ENCODE measurements around the gene HNRNPLL.

DNA sequence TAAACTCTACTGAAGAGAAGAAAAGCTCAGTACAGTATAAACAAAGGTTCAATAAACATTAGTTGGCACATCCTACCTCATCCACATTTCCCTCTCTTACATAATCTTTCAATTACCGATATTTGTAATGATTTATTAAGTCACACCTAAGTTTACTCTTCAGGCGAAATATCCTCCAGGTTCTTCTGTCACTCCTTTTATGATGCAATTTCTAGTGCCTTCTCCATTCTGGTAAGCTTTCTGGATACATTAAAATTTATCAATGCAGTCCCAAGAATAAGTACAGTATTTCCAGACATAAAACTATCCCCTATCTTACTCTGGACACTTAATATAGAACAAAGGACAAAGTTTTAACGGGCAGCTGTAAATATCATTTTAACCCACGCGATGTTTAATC is 5.6 kb downstream of the HNRNPLL start:
- TF ChIP-seq, protein P1, sequence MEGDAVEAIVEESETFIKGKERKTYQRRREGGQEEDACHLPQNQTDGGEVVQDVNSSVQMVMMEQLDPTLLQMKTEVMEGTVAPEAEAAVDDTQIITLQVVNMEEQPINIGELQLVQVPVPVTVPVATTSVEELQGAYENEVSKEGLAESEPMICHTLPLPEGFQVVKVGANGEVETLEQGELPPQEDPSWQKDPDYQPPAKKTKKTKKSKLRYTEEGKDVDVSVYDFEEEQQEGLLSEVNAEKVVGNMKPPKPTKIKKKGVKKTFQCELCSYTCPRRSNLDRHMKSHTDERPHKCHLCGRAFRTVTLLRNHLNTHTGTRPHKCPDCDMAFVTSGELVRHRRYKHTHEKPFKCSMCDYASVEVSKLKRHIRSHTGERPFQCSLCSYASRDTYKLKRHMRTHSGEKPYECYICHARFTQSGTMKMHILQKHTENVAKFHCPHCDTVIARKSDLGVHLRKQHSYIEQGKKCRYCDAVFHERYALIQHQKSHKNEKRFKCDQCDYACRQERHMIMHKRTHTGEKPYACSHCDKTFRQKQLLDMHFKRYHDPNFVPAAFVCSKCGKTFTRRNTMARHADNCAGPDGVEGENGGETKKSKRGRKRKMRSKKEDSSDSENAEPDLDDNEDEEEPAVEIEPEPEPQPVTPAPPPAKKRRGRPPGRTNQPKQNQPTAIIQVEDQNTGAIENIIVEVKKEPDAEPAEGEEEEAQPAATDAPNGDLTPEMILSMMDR (conservative IDR thresholded peaks at IDR 0.05; ENCODE audit: low read length) = no peak
- TF ChIP-seq EZH2phosphoT487 (IDR thresholded peaks at IDR 0.05; ENCODE audit: borderline replicate concordance) = no peak

Data from Loucy (cell line).